CD4-positive, alpha-beta memory T cell (primary cell): ENCODE measurements around the gene CEACAM6. TPM values are rescaled to one million over a fixed set of nuclear protein-coding genes. Genes with fewer than 3 reads are reported as not detected.
"Not testable (repeated sequence)": the region's sequence is repeated elsewhere in the genome, so short reads cannot be mapped to it uniquely, and the experiment has no call there.

Source experiments
- CTCF ChIA-PET: fragments of 350-600 bp; sonication (Branson Sonifier 250); formaldehyde crosslinking; loops from one replicate; lab custom pipeline; 2021; ENCODE audit warnings: inconsistent platforms; ENCODE audit not compliant: partially characterized antibody; lab: Charles Lee
- POLR2A ChIA-PET: fragments of 350-600 bp; sonication (Branson Sonifier 250); formaldehyde crosslinking; loops from one replicate; lab custom pipeline; 2021; ENCODE audit not compliant: partially characterized antibody; lab: Charles Lee
- DNase-seq, 5 donors: peaks; one replicate each; pipeline versions ENCODE4 v3.0.0 to v3.0.0-alpha.2; 2020 to 2022; ENCODE audit warnings: mixed read lengths in 1 of 5
- H3K27ac ChIP-seq: one replicate; pipeline ENCODE4 v1.7.0; 2013; ENCODE audit warnings: low read depth, low read length
- H3K27me3 ChIP-seq: 2 replicates; pipeline ENCODE4 v1.7.0; 2013; ENCODE audit warnings: mild to moderate bottlenecking, low read length, moderate library complexity; ENCODE audit not compliant: insufficient read depth
- H3K36me3 ChIP-seq: 2 replicates; pipeline ENCODE4 v1.7.0; 2013; ENCODE audit warnings: mild to moderate bottlenecking, low read length, moderate library complexity; ENCODE audit not compliant: insufficient read depth
- H3K4me1 ChIP-seq: 2 replicates; pipeline ENCODE4 v1.7.0; 2013; ENCODE audit warnings: mild to moderate bottlenecking, low read length, moderate library complexity; ENCODE audit not compliant: insufficient read depth
- H3K4me3 ChIP-seq, 2 donors: one replicate each; pipeline ENCODE4 v1.7.0; 2013; ENCODE audit warnings: low read length in 2 of 2, mild to moderate bottlenecking in 1 of 2
- H3K9me3 ChIP-seq, 2 donors: one replicate each; pipeline ENCODE4 v1.7.0; 2013; ENCODE audit warnings: low read length in 2 of 2, control low read depth in 1 of 2; ENCODE audit not compliant: control insufficient read depth in 1 of 2
- H3K27ac Mint-ChIP-seq, 7 donors: one replicate each; pipeline ENCODE4 v1.8.0; 2020 to 2021; ENCODE audit warnings: mixed read lengths in 7 of 7, mild to moderate bottlenecking in 6 of 7, inconsistent platforms in 3 of 7, moderate library complexity in 3 of 7
- H3K27me3 Mint-ChIP-seq, 2 donors: one replicate each; pipeline ENCODE4 v1.8.0; 2020 to 2021; ENCODE audit warnings: mixed read lengths in 2 of 2
- H3K36me3 Mint-ChIP-seq, 2 donors: one replicate each; pipeline ENCODE4 v1.8.0; 2020 to 2021; ENCODE audit warnings: mixed read lengths in 2 of 2, inconsistent platforms in 1 of 2, mild to moderate bottlenecking in 1 of 2
- H3K4me1 Mint-ChIP-seq, 4 donors: one replicate each; pipeline ENCODE4 v1.8.0; 2020 to 2021; ENCODE audit warnings: mixed read lengths in 4 of 4, mild to moderate bottlenecking in 1 of 4
- H3K4me3 Mint-ChIP-seq, 8 donors: one replicate each; pipeline ENCODE4 v1.8.0; 2020 to 2021; ENCODE audit warnings: mixed read lengths in 8 of 8, mild to moderate bottlenecking in 7 of 8, moderate library complexity in 6 of 8, inconsistent platforms in 3 of 8
- H3K9me3 Mint-ChIP-seq, 8 donors: one replicate each; pipeline ENCODE4 v1.8.0; 2020 to 2021; ENCODE audit warnings: mixed read lengths in 8 of 8, mild to moderate bottlenecking in 5 of 8, inconsistent platforms in 3 of 8, moderate library complexity in 1 of 8
- intact Hi-C: fragments of 100-400 bp; cut with micrococcal nuclease; formaldehyde crosslinking; loops from one replicate; pipeline ENCODE4 v1.15.1; 2023
- polyA plus RNA-seq, 2 donors: library from polyadenylated mRNA; unstranded; fragments of 300-500 nt; fragmentation: Illumina TruSeq; gene quantifications; one replicate each; pipeline ENCODE4 v1.2.3, GENCODE V29; 2021
- total RNA-seq, 2 experiments: library from RNA; stranded (reverse); gene quantifications; one replicate each; pipeline ENCODE4 v1.2.3, GENCODE V29; 2021

CEACAM6 gene
- total and polyA plus RNA-seq, 4 experiments from 2014 or later: not detected

DNA sequence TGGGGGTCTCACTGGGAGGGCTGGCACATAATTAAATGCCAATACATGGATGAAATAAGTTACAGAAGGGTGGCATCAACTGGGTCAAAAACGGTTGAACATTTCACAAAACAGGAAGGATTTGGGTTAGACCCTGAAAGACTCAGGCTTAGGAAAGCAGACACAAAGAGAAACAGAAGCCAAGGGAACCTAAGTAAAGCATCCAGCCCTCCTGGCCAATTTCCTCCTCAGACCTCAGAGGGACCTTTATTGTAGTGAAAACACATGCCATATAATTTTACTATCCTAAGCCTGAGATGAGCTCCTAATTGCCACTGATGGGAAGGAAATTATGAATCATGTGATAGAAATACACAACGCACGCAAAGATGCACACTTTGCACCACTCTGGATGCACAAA is 29.0 kb downstream of the CEACAM6 start:
- Histone ChIP-seq H3K4me3 (no peak overlapping the region), H3K27ac (no peak overlapping the region), H3K36me3 (no peaks in the 10 kb centered on the region), H3K4me1 (peaks cover 13% of the 10 kb centered on the region), H3K9me3 (no peaks in the 10 kb centered on the region), H3K27me3 (peaks cover 11% of the 10 kb centered on the region)
- CTCF ChIA-PET: interaction anchor here (0.9 to 5.9 kb wide), 11 partner anchors 9 to 142 kb away, joined by 3 to 167 read pairs (median 5); partner anchors contain the start of gene CEACAM6
- intact Hi-C loops: no loop called here
- peak overlapping the region in 1 of 8 donors; percentile 39 for H3K4me3 Mint-ChIP-seq
- H3K27me3 Mint-ChIP-seq: peaks cover 38 to 54% of the 10 kb centered on the region in 2 donors
- H3K4me1 Mint-ChIP-seq: peaks cover 15 to 17% (median 16%) of the 10 kb centered on the region in 4 donors
- no peak for DNase-seq
- POLR2A ChIA-PET: interaction anchor here (0.9 kb wide), 1 partner anchor 75 kb away, joined by 3 read pairs; the partner anchor contains the start of gene RPS19
- no peaks in the 10 kb centered on the region for H3K36me3 Mint-ChIP-seq
- H3K9me3 Mint-ChIP-seq: no peaks in the 10 kb centered on the region
- H3K27ac Mint-ChIP-seq: peak overlapping the region in 1 of 7 donors; percentile 45

GRCh38 chr19:41784743-41785142 is 29.4 kb downstream of the CEACAM6 start:
- Mint-ChIP-seq H3K27ac (peak overlapping the region in 1 of 7 donors; percentile 45), H3K9me3 (no peaks in the 10 kb centered on the region), H3K36me3 (no peaks in the 10 kb centered on the region), H3K27me3 (peaks cover 37 to 50% of the 10 kb centered on the region in 2 donors), H3K4me3 (peak overlapping the region in 4 of 8 donors; percentile 5 to 57 (median 36)), H3K4me1 (peaks cover 15 to 17% (median 16%) of the 10 kb centered on the region in 4 donors)
- Histone ChIP-seq H3K4me3 (no peak overlapping the region), H3K27ac (no peak overlapping the region), H3K9me3 (no peaks in the 10 kb centered on the region), H3K36me3 (no peaks in the 10 kb centered on the region), H3K27me3 (peaks cover 11% of the 10 kb centered on the region), H3K4me1 (peaks cover 13% of the 10 kb centered on the region)
- ChIA-PET POLR2A (interaction anchor here (0.9 to 1.4 kb wide), 2 partner anchors 31 to 75 kb away, joined by 3 to 4 read pairs; partner anchors contain the start of gene RPS19), CTCF (interaction anchor here (0.8 to 5.9 kb wide), 14 partner anchors 8 to 143 kb away, joined by 3 to 167 read pairs (median 6); partner anchors contain the start of gene CEACAM6)
- intact Hi-C loops: loop anchor here (1.0 kb wide), 3 partner anchors 10 to 77 kb away; no protein-coding TSS in a partner anchor
- no peak for DNase-seq

GRCh38 chr19:41785653-41786052 is 30.3 kb downstream of the CEACAM6 start:
- peaks cover 11% of the 10 kb centered on the region for H3K27me3 ChIP-seq

DNA sequence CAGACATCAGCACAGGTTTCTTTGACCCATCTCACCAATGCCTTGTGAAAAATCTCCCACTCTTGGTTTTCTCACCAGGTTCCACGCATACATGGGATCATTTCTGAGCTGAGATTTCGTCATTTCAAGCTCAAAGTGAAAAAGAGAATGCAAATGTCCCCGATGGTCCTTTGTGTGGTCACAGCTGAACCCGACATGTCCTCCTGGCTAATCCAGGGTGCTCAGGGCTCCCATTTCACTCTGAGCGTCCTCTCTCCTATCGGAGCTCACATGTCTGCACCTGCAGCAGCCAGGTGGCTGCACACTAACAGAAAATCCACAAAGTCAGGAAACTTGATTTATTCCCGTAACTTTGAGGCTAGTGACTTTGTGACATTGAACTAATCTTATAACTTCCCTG is 31.7 kb downstream of the CEACAM6 start:
- Histone ChIP-seq H3K36me3 (no peaks in the 10 kb centered on the region), H3K27ac (no peak overlapping the region), H3K9me3 (no peaks in the 10 kb centered on the region), H3K4me1 (peaks cover 13% of the 10 kb centered on the region), H3K27me3 (peaks cover 11% of the 10 kb centered on the region), H3K4me3 (no peak overlapping the region)
- Mint-ChIP-seq H3K4me3 (no peak overlapping the region), H3K27me3 (peaks cover 35 to 48% of the 10 kb centered on the region in 2 donors), H3K9me3 (no peaks in the 10 kb centered on the region), H3K4me1 (peaks cover 15 to 17% (median 16%) of the 10 kb centered on the region in 4 donors), H3K27ac (no peak overlapping the region), H3K36me3 (no peaks in the 10 kb centered on the region)
- ChIA-PET CTCF (interaction anchor here (0.7 to 5.9 kb wide), 4 partner anchors 8 to 39 kb away, joined by 3 to 167 read pairs (median 15); partner anchors contain the start of gene CEACAM6), POLR2A (no interaction called here)
- intact Hi-C loops: no loop called here
- no peak for DNase-seq

More at GRCh38 chr19:41785653-41786052, 30.3 kb downstream of the CEACAM6 start:
- no peaks in the 10 kb centered on the region for H3K9me3 ChIP-seq
- Mint-ChIP-seq H3K36me3 (no peaks in the 10 kb centered on the region), H3K27me3 (peaks cover 34 to 46% of the 10 kb centered on the region in 2 donors), H3K4me1 (peaks cover 15 to 17% (median 16%) of the 10 kb centered on the region in 4 donors), H3K4me3 (peak overlapping the region in 4 of 8 donors; percentile 3 to 54 (median 33)), H3K27ac (no peak overlapping the region), H3K9me3 (no peaks in the 10 kb centered on the region)
- H3K4me3 ChIP-seq: no peak overlapping the region
- no peak overlapping the region for H3K27ac ChIP-seq
- POLR2A ChIA-PET: interaction anchor here (1.4 kb wide), 1 partner anchor 32 kb away, joined by 4 read pairs; no protein-coding TSS in a partner anchor
- peaks cover 13% of the 10 kb centered on the region for H3K4me1 ChIP-seq
- intact Hi-C loops: loop anchor here (1.0 kb wide), 3 partner anchors 11 to 78 kb away; no protein-coding TSS in a partner anchor
- CTCF ChIA-PET: interaction anchor here (0.7 to 5.9 kb wide), 13 partner anchors 8 to 1632 kb away, joined by 3 to 167 read pairs (median 6); partner anchors contain the start of gene CEACAM6
- H3K36me3 ChIP-seq: no peaks in the 10 kb centered on the region
- DNase-seq: peak; percentile 72 to 80 (median 78)

- intact Hi-C loops: not testable (repeated sequence)
- H3K27me3 Mint-ChIP-seq: peaks cover 42 to 52% of the 10 kb centered on the region in 2 donors
- CTCF ChIA-PET: interaction anchor here (0.7 kb wide), 1 partner anchor 35 kb away, joined by 3 read pairs; no protein-coding TSS in a partner anchor
These were observed 33.2 kb downstream of the CEACAM6 start for GRCh38 chr19:41788518-41788917.

DNA sequence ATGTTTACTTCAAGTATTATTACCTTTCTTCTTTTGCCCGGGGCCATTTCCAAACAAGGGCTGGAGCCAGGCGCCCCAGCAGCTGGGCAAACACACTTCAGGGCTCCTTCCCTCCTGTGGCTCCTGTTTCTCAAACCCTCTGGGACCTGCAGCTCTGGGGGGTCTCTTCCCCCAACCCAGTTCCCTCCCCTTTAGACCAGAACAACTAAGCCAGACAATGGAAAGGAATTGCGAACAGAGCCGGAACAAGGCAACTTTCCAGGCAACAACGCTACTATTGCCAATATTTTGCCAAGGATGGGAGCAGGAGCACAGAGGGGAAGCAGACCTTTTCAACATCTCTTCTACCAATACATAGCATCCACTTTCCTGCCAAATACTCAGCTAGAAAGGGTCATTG is 33.7 kb downstream of the CEACAM6 start:
- peaks cover 13% of the 10 kb centered on the region for H3K4me1 ChIP-seq
- intact Hi-C loops, H3K36me3 Mint-ChIP-seq, H3K27ac ChIP-seq, H3K4me3 ChIP-seq, H3K36me3 ChIP-seq, H3K9me3 Mint-ChIP-seq, H3K27me3 ChIP-seq, H3K9me3 ChIP-seq, POLR2A ChIA-PET, CTCF ChIA-PET, DNase-seq, H3K4me3 Mint-ChIP-seq, H3K27ac Mint-ChIP-seq: not testable (repeated sequence)
- H3K27me3 Mint-ChIP-seq: peaks cover 40 to 50% of the 10 kb centered on the region in 2 donors
- H3K4me1 Mint-ChIP-seq: peaks cover 16 to 20% (median 16%) of the 10 kb centered on the region in 4 donors

More at GRCh38 chr19:41788518-41788917, 33.2 kb downstream of the CEACAM6 start:
- H3K9me3 ChIP-seq, H3K9me3 Mint-ChIP-seq, H3K4me3 ChIP-seq, DNase-seq, H3K27me3 ChIP-seq, H3K36me3 ChIP-seq, H3K36me3 Mint-ChIP-seq, POLR2A ChIA-PET, H3K27ac Mint-ChIP-seq, H3K4me3 Mint-ChIP-seq, H3K27ac ChIP-seq: not testable (repeated sequence)
- H3K4me1 Mint-ChIP-seq: peaks cover 16 to 20% (median 16%) of the 10 kb centered on the region in 4 donors
- H3K4me1 ChIP-seq: peaks cover 13% of the 10 kb centered on the region
